ENCODE results near the gene CBX1.
"Not testable (repeated sequence)": the region's sequence is repeated elsewhere in the genome, so short reads cannot be mapped to it uniquely, and the experiment has no call there.

Gene CBX1

GRCh38 chr17:48122665-48123045 is 21.4 kb upstream of the CBX1 start:
- DNase-seq = no peak

- no peak for DNase-seq
Observed at GRCh38 chr17:48121923-48122664, 20.8 kb upstream of the CBX1 start.

GRCh38 chr17:48113201-48113676 is 12.0 kb upstream of the CBX1 start:
- peak; percentile 40 for DNase-seq

GRCh38 chr17:48111937-48112241 is 10.6 kb upstream of the CBX1 start:
- no peak for DNase-seq

GRCh38 chr17:48110761-48111160 is 9.5 kb upstream of the CBX1 start:
- DNase-seq = no peak

- peak; percentile 96 for DNase-seq
Observed at GRCh38 chr17:48107137-48108055, 6.1 kb upstream of the CBX1 start, which contains the start of gene SNX11. TSS of gene SNX11 (plus strand) at chr17:48107766. CDS start at chr17:48112044, 4,278 bp downstream.

- DNase-seq = no peak
Observed at GRCh38 chr17:48106802-48107136, 5.5 kb upstream of the CBX1 start.

GRCh38 chr17:48104440-48104839 is 3.2 kb upstream of the CBX1 start:
- no peak for DNase-seq

GRCh38 chr17:48102798-48103715 is 1.8 kb upstream of the CBX1 start:
- no peak for DNase-seq

GRCh38 chr17:48102043-48102750 is 919 bp upstream of the CBX1 start:
- no peak for DNase-seq

GRCh38 chr17:48100591-48101011 is 677 bp downstream of the CBX1 start:
- no peak for DNase-seq

- no peak for DNase-seq
Observed at GRCh38 chr17:48100160-48100559, 1.1 kb downstream of the CBX1 start.

- DNase-seq = no peak
Observed at GRCh38 chr17:48095611-48096010, 5.7 kb downstream of the CBX1 start.

- DNase-seq = no peak
Observed at GRCh38 chr17:48093341-48094045, 7.8 kb downstream of the CBX1 start.

- DNase-seq = no peak
Observed at GRCh38 chr17:48084932-48085331, 16.3 kb downstream of the CBX1 start.

GRCh38 chr17:48081858-48082257 is 19.4 kb downstream of the CBX1 start:
- DNase-seq = no peak

- DNase-seq = not testable (repeated sequence)
Observed at GRCh38 chr17:48077152-48077551, 24.1 kb downstream of the CBX1 start.

- peak; percentile 79 for DNase-seq
Observed at GRCh38 chr17:48074322-48075081, 26.8 kb downstream of the CBX1 start.

- DNase-seq = not testable (repeated sequence)
Observed at GRCh38 chr17:48073566-48074094, 27.6 kb downstream of the CBX1 start.

GRCh38 chr17:48072811-48073210 is 28.5 kb downstream of the CBX1 start:
- DNase-seq = not testable (repeated sequence)

- DNase-seq = no peak
Observed at GRCh38 chr17:48071654-48072053, 29.6 kb downstream of the CBX1 start.

All from activated CD4-positive, alpha-beta T cell treated with anti-CD3 and anti-CD28 coated beads, Interleukin-2, amount 50 U/mL, for 1 hour (primary cell).